GM12875 (cell line): ENCODE results near the gene PKP2.

ENCODE experiments used
- H3K4me3 ChIP-seq: one replicate; pipeline ENCODE4 v1.5.1; 2011; ENCODE audit warnings: low read depth, low read length, control low read depth
- TF ChIP-seq, protein P1 (sequence below): IDR thresholded peaks from 2 replicates; pipeline ENCODE4 v1.5.1; 2011; ENCODE audit warnings: low read depth, mild to moderate bottlenecking, control low read depth, inconsistent platforms, low read length, moderate library complexity, borderline replicate concordance; ENCODE audit not compliant: insufficient read depth

The PKP2 gene

DNA sequence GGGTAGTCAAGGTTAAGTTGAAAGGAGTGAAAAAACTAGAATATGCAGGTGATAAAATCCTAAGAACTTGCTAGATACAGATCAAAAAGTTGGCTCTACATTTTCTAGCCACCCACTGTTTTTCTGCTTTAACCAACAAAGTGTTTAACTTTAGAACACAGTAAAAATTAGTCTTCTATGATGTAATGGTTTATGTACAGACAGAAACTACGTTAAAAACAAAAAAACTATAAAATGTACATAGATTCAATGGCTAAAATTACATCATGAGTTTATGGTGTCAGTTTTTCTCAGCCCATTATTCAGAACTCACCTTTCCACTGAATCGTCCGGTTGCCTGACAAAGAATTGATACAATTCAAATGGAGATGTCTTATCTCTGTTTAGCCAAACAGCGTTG lies 143.0 kb downstream of the PKP2 start:
- no peak overlapping the region for H3K4me3 ChIP-seq
- TF ChIP-seq, protein P1, sequence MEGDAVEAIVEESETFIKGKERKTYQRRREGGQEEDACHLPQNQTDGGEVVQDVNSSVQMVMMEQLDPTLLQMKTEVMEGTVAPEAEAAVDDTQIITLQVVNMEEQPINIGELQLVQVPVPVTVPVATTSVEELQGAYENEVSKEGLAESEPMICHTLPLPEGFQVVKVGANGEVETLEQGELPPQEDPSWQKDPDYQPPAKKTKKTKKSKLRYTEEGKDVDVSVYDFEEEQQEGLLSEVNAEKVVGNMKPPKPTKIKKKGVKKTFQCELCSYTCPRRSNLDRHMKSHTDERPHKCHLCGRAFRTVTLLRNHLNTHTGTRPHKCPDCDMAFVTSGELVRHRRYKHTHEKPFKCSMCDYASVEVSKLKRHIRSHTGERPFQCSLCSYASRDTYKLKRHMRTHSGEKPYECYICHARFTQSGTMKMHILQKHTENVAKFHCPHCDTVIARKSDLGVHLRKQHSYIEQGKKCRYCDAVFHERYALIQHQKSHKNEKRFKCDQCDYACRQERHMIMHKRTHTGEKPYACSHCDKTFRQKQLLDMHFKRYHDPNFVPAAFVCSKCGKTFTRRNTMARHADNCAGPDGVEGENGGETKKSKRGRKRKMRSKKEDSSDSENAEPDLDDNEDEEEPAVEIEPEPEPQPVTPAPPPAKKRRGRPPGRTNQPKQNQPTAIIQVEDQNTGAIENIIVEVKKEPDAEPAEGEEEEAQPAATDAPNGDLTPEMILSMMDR = no peak

DNA sequence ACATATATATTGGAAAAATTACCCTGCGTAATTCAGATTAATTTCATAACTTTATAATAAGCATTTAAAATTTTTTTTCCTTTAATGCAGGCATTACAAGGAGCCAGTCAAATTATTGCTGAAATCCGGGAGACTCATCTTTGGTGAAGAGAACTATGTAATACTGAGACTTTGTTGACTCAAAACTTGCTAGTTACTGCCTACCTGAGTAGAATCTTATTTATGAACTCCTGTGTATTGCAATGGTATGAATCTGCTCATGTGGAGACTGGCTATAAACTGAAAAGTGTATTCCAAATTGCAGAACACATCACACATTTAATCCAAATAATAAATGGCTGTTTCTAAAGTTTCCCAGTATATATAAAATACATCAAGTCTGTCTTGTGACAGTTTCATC lies 153.3 kb downstream of the PKP2 start:
- TF ChIP-seq, protein P1 = no peak
- no peak overlapping the region for H3K4me3 ChIP-seq

DNA sequence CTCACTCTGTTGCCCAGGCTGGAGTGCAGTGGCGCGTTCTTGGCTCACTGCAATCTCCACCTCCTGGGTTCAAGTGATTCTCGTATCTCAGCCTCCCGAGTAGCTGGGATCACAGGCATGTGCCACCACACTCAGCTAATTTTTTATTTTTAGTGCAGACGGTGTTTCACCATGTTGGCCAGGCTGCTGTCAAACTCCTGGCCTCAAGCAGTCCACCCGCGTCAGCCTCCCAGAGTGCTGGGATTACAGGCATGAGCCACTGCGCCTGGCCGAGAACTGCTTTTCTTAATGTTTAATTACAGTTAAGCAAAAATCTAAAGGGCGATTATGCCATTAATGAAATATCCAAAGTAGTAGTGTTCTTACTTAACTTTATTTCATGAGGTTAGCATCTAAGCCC lies 154.4 kb downstream of the PKP2 start:
- TF ChIP-seq, protein P1 = no peak
- H3K4me3 ChIP-seq = no peak overlapping the region
